Neural progenitor cell (in vitro differentiated cells): Measurements from ENCODE around the gene RNF186. TPM values are rescaled to one million over a fixed set of nuclear protein-coding genes. Genes with fewer than 3 reads are reported as not detected.

Source experiments
- DNase-seq: peaks from one replicate; pipeline ENCODE4 v3.0.0-alpha.2; 2016; ENCODE audit warnings: low spot score
- H2AFZ ChIP-seq: fragments of 200-600 bp; sonication (generic); replicated peaks from 2 replicates; pipeline ENCODE4 v1.6.1; 2016; ENCODE audit warnings: antibody characterized with exemption
- H3F3A ChIP-seq: fragments of 200-600 bp; sonication (generic); 2 replicates; pipeline ENCODE4 v1.6.1; 2016; ENCODE audit warnings: antibody characterized with exemption, low read depth
- H3K27ac ChIP-seq: fragments of 200-600 bp; sonication (generic); 2 replicates; pipeline ENCODE4 v1.5.1; 2016; ENCODE audit warnings: mild to moderate bottlenecking
- H3K27me3 ChIP-seq: fragments of 200-600 bp; sonication (generic); 2 replicates; pipeline ENCODE4 v1.6.1; 2016; ENCODE audit warnings: mild to moderate bottlenecking, moderate library complexity
- H3K36me3 ChIP-seq: fragments of 200-600 bp; sonication (generic); 2 replicates; pipeline ENCODE4 v1.5.1; 2016
- H3K4me1 ChIP-seq: fragments of 200-600 bp; sonication (generic); 2 replicates; pipeline ENCODE4 v1.6.1; 2016; ENCODE audit warnings: mixed run types
- H3K4me2 ChIP-seq: fragments of 200-600 bp; sonication (generic); 2 replicates; pipeline ENCODE4 v1.6.1; 2016
- H3K4me3 ChIP-seq: fragments of 200-600 bp; sonication (generic); 2 replicates; pipeline ENCODE4 v1.5.1; 2016
- H3K79me2 ChIP-seq: fragments of 200-600 bp; sonication (generic); 2 replicates; pipeline ENCODE4 v1.6.1; 2016; ENCODE audit warnings: low read depth
- H3K9ac ChIP-seq: fragments of 200-600 bp; sonication (generic); 2 replicates; pipeline ENCODE4 v1.6.1; 2016
- H3K9me3 ChIP-seq: fragments of 200-600 bp; sonication (generic); 2 replicates; pipeline ENCODE4 v1.5.1; 2016; ENCODE audit warnings: low read depth
- H4K20me1 ChIP-seq: fragments of 200-600 bp; sonication (generic); 2 replicates; pipeline ENCODE4 v1.6.1; 2016; ENCODE audit warnings: low read depth
- H3K27ac Mint-ChIP-seq: 3 replicates; pipeline ENCODE4 v1.8.0; 2021; ENCODE audit warnings: mixed read lengths
- H3K27me3 Mint-ChIP-seq: 2 replicates; pipeline ENCODE4 v1.8.0; 2022; ENCODE audit warnings: low read depth, mild to moderate bottlenecking, inconsistent platforms, moderate library complexity, mixed read lengths; ENCODE audit not compliant: insufficient read depth
- H3K36me3 Mint-ChIP-seq: 3 replicates; pipeline ENCODE4 v1.8.0; 2021; ENCODE audit warnings: mixed read lengths
- H3K4me1 Mint-ChIP-seq: 3 replicates; pipeline ENCODE4 v1.8.0; 2021; ENCODE audit warnings: mixed read lengths
- H3K4me3 Mint-ChIP-seq: 3 replicates; pipeline ENCODE4 v1.8.0; 2021; ENCODE audit warnings: mild to moderate bottlenecking, moderate library complexity, mixed read lengths
- H3K9me3 Mint-ChIP-seq: 3 replicates; pipeline ENCODE4 v1.8.0; 2020; ENCODE audit warnings: mixed read lengths
- EZH2 ChIP-seq: fragments of 200-600 bp; sonication (generic); IDR thresholded peaks from 2 replicates; pipeline ENCODE4 v1.6.1; 2017; ENCODE audit warnings: antibody characterized with exemption, mild to moderate bottlenecking, moderate library complexity
- EZH2phosphoT487 ChIP-seq: fragments of 200-600 bp; sonication (generic); IDR thresholded peaks from 2 replicates; pipeline ENCODE4 v1.6.1; 2017; ENCODE audit warnings: antibody characterized with exemption
- total RNA-seq: library from RNA; depleted of rRNA; stranded (reverse); fragments of >200 nt; gene quantifications from 2 replicates; pipeline ENCODE4 v1.2.3, GENCODE V29; 2015; ENCODE audit warnings: low replicate concordance
- TF ChIP-seq, protein P1 (sequence below): fragments of 200-600 bp; sonication (generic); IDR thresholded peaks from 2 replicates; pipeline ENCODE4 v1.5.1; 2017; ENCODE audit warnings: antibody characterized with exemption, mild to moderate bottlenecking

The RNF186 gene
- total RNA-seq, 1 donor from 2014 or later: not detected

DNA sequence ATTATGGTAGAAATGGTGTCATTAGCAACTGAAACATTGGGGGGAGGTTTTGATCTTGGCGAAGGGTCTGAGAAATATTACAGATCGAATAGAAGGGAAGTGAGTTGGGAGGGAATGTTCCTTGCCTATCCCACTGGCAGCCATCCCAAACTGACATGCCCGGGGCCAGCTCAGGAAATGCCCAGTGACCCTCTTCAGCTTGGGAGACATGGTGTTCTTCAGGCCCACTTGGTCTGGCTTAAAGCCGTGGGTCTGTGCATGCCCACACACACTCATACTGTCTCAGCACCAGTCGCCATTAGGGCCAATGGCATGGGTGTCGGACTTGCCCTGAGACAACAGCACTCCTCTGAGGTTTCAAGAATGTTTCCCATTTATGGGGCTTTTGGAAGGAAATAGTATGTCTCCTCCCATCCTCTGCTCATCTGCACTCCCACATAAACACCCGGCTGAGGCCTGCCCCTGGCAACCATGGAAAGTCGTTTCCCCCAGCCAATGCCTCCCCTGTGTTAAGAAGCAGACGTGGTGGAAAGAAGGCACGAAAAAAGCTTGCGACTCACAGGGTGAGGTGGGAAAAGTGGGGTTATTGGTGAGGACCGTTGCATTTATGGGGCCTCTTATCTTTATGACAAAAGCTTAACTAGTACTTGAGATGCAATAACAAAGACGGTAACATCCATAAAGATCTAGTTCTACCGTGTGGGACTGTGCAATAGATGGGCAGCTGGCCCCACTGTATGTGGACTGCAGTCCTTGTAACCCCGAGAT, 2.0 kb downstream of the RNF186 start:
- Histone ChIP-seq H3K4me1 (no peaks in the 10 kb centered on the region), H3F3A (no peaks in the 10 kb centered on the region), H2AFZ (no peak overlapping the region), H3K4me3 (no peak overlapping the region), H4K20me1 (no peaks in the 10 kb centered on the region), H3K79me2 (no peaks in the 10 kb centered on the region), H3K36me3 (no peaks in the 10 kb centered on the region), H3K4me2 (no peak overlapping the region), H3K27me3 (no peaks in the 10 kb centered on the region), H3K9ac (no peak overlapping the region), H3K9me3 (no peaks in the 10 kb centered on the region), H3K27ac (no peak overlapping the region)
- Mint-ChIP-seq H3K27me3 (peaks cover 11% of the 10 kb centered on the region), H3K4me3 (no peak overlapping the region), H3K27ac (no peak overlapping the region), H3K9me3 (peaks cover 5% of the 10 kb centered on the region), H3K4me1 (peaks cover 6% of the 10 kb centered on the region), H3K36me3 (no peaks in the 10 kb centered on the region)
- no peak for DNase-seq
- TF ChIP-seq, protein P1, sequence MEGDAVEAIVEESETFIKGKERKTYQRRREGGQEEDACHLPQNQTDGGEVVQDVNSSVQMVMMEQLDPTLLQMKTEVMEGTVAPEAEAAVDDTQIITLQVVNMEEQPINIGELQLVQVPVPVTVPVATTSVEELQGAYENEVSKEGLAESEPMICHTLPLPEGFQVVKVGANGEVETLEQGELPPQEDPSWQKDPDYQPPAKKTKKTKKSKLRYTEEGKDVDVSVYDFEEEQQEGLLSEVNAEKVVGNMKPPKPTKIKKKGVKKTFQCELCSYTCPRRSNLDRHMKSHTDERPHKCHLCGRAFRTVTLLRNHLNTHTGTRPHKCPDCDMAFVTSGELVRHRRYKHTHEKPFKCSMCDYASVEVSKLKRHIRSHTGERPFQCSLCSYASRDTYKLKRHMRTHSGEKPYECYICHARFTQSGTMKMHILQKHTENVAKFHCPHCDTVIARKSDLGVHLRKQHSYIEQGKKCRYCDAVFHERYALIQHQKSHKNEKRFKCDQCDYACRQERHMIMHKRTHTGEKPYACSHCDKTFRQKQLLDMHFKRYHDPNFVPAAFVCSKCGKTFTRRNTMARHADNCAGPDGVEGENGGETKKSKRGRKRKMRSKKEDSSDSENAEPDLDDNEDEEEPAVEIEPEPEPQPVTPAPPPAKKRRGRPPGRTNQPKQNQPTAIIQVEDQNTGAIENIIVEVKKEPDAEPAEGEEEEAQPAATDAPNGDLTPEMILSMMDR: no peak
- TF ChIP-seq EZH2phosphoT487 (no peak), EZH2 (no peak)

DNA sequence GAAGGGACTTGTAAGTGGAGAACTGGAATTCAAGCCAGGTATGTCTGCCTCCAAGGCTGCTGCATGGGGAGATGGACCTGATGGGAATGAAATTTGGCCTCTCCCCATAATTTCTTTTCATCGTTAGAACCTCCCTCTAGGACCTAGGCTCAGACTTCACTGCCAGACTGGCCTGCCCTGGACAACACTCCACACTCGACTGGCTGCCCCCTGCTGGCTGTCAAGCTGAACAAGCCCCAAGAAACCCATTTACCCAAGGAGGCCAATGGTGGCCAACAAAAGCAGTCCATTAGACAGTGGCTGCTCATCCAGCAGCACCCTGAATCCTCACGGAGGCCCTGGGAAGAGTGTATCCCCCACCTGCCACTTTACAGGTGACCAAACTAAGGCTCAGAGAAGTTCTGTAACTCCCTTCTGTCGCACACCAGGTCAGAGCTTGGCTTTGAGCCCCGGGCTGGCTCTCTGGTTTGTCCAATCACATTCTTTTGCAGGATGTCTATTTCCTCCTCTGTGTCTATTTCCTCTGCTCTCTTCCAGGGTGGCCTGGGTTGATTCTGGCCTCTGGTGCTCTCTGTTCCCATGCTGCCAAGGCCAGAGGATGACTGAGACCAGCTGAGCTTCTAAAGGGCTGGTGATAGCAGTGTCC, 3.8 kb downstream of the RNF186 start:
- peak; percentile 68 for DNase-seq
- Histone ChIP-seq H3K4me3 (no peak overlapping the region), H3K4me2 (no peak overlapping the region), H3K79me2 (no peaks in the 10 kb centered on the region), H3K9me3 (no peaks in the 10 kb centered on the region), H3F3A (no peaks in the 10 kb centered on the region), H2AFZ (no peak overlapping the region), H3K27me3 (no peaks in the 10 kb centered on the region), H3K9ac (no peak overlapping the region), H3K4me1 (no peaks in the 10 kb centered on the region), H3K27ac (no peak overlapping the region), H4K20me1 (no peaks in the 10 kb centered on the region), H3K36me3 (no peaks in the 10 kb centered on the region)
- no peak overlapping the region for H3K27ac Mint-ChIP-seq
- peaks cover 5% of the 10 kb centered on the region for H3K9me3 Mint-ChIP-seq
- H3K4me1 Mint-ChIP-seq: peaks cover 6% of the 10 kb centered on the region
- TF ChIP-seq, protein P1: peak; percentile 61
- no peak for TF ChIP-seq EZH2phosphoT487
- H3K27me3 Mint-ChIP-seq: peaks cover 13% of the 10 kb centered on the region
- H3K36me3 Mint-ChIP-seq: no peaks in the 10 kb centered on the region
- no peak overlapping the region for H3K4me3 Mint-ChIP-seq

DNA sequence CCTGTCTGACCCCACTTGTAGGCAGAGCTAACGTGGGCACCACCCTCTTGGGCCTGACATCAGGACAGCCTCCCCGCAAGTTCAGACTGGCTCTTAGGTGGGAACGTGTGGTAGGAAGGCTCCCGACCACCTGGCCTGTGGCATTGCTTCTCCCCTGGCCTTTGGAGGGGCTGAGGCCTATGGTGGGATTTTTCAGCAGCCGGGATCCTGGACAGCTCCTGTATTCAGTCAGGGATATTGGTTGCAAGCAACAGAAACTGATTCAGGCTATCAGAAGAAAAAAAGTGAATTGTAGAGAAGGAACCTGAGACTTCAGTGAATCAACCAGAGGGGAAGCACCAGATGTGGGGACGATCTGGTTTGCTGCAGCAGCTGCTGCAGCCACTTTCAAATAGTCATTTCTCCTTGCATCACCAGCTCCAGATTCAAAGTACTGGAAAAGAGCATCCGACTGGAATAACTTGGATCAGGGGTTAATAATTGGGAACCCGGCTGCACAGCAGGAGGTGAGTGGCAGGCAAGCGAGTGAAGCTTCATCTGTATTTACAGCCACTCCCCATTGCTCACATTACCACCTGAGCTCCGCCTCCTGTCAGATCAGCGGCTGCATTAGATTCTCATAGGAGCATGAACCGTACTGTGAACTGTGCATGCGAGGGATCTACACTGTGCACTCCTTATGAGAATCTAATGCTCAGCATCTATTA, 5.9 kb downstream of the RNF186 start:
- peak; percentile 28 for DNase-seq
- no peak overlapping the region for H3K4me3 Mint-ChIP-seq
- peaks cover 5% of the 10 kb centered on the region for H3K9me3 Mint-ChIP-seq
- Histone ChIP-seq H3K4me2 (no peak overlapping the region), H3F3A (no peaks in the 10 kb centered on the region), H3K27ac (no peak overlapping the region), H3K79me2 (no peaks in the 10 kb centered on the region), H4K20me1 (no peaks in the 10 kb centered on the region), H3K9ac (no peak overlapping the region), H3K9me3 (no peaks in the 10 kb centered on the region), H3K4me3 (no peak overlapping the region), H3K36me3 (no peaks in the 10 kb centered on the region), H3K27me3 (no peaks in the 10 kb centered on the region), H3K4me1 (no peaks in the 10 kb centered on the region), H2AFZ (no peak overlapping the region)
- peaks cover 13% of the 10 kb centered on the region for H3K27me3 Mint-ChIP-seq
- no peak overlapping the region for H3K27ac Mint-ChIP-seq
- no peaks in the 10 kb centered on the region for H3K36me3 Mint-ChIP-seq
- peaks cover 6% of the 10 kb centered on the region for H3K4me1 Mint-ChIP-seq
- TF ChIP-seq, protein P1: no peak
- TF ChIP-seq EZH2 (no peak), EZH2phosphoT487 (no peak)
